PC-9 (cell line): ENCODE measurements around the gene RHBDD3. TPM values are rescaled to one million over a fixed set of nuclear protein-coding genes. Genes with fewer than 3 reads are reported as not detected.

ENCODE experiments used
- BruUV-seq: library from RNA; stranded (reverse); fragments of 400-500 nt; replicated peaks from 2 replicates; lab custom pipeline; 2021; lab: Mats Ljungman, UMichigan
- CTCF ChIA-PET: fragments of 300-600 bp; sonication (Branson Sonifier 250); formaldehyde crosslinking; loops from one replicate; lab custom pipeline; 2022; ENCODE audit warnings: antibody characterized with exemption; lab: Charles Lee
- POLR2A ChIA-PET: fragments of 300-600 bp; sonication (Branson Sonifier 250); formaldehyde crosslinking; loops from one replicate; lab custom pipeline; 2022; ENCODE audit warnings: antibody characterized with exemption; ENCODE audit not compliant: unreplicated experiment; lab: Charles Lee
- DNase-seq, 2 experiments: peaks; one replicate each; pipeline versions ENCODE4 v3.0.0 to v3.0.0-alpha.2; 2015 to 2022; ENCODE audit warnings: mixed read lengths in 1 of 2
- H2AFZ ChIP-seq: fragments of 200-600 bp; sonication (generic); 2 replicates; pipeline ENCODE4 v1.8.1; 2017; ENCODE audit warnings: antibody characterized with exemption
- H3F3A ChIP-seq: fragments of 200-600 bp; sonication (generic); 2 replicates; pipeline ENCODE4 v1.8.1; 2017; ENCODE audit warnings: antibody characterized with exemption, mild to moderate bottlenecking, low read depth; ENCODE audit not compliant: insufficient read depth
- H3K27ac ChIP-seq: fragments of 200-600 bp; sonication (generic); 2 replicates; pipeline ENCODE4 v1.6.1; 2016; ENCODE audit warnings: mixed run types
- H3K27me3 ChIP-seq: fragments of 200-600 bp; sonication (generic); 2 replicates; pipeline ENCODE4 v1.6.1; 2016; ENCODE audit warnings: low read depth, mixed run types; ENCODE audit not compliant: insufficient read depth
- H3K36me3 ChIP-seq: fragments of 200-600 bp; sonication (generic); 2 replicates; pipeline ENCODE4 v1.6.1; 2016; ENCODE audit warnings: low read depth, mixed run types
- H3K4me1 ChIP-seq: fragments of 200-600 bp; sonication (generic); replicated peaks from 2 replicates; pipeline ENCODE4 v1.6.1; 2016; ENCODE audit warnings: mixed run types; ENCODE audit not compliant: insufficient read depth
- H3K4me2 ChIP-seq: fragments of 200-600 bp; sonication (generic); 2 replicates; pipeline ENCODE4 v1.6.1; 2017; ENCODE audit warnings: mixed run types
- H3K4me3 ChIP-seq: fragments of 200-600 bp; sonication (generic); 2 replicates; pipeline ENCODE4 v1.6.1; 2016; ENCODE audit warnings: mixed run types
- H3K79me2 ChIP-seq: fragments of 200-600 bp; sonication (generic); 2 replicates; pipeline ENCODE4 v1.6.1; 2017; ENCODE audit warnings: low read depth, mixed run types
- H3K9me2 ChIP-seq: fragments of 200-600 bp; sonication (generic); 2 replicates; pipeline ENCODE4 v1.8.1; 2017; ENCODE audit warnings: mild to moderate bottlenecking; ENCODE audit not compliant: insufficient read depth
- H3K9me3 ChIP-seq: fragments of 200-600 bp; sonication (generic); 2 replicates; pipeline ENCODE4 v1.8.1; 2016; ENCODE audit warnings: low read depth; ENCODE audit not compliant: insufficient read depth
- H4K20me1 ChIP-seq: fragments of 200-600 bp; sonication (generic); 2 replicates; pipeline ENCODE4 v1.8.1; 2017; ENCODE audit not compliant: insufficient read depth
- EZH2 ChIP-seq: fragments of 200-600 bp; sonication (generic); IDR thresholded peaks from 2 replicates; pipeline ENCODE4 v1.8.0; 2017; ENCODE audit warnings: antibody characterized with exemption, low read depth
- intact Hi-C: fragments of 100-400 bp; cut with micrococcal nuclease; formaldehyde crosslinking; loops from one replicate; pipeline ENCODE4 v1.10.0; 2022; ENCODE audit not compliant: unreplicated experiment
- total RNA-seq: library from RNA; stranded (reverse); gene quantifications from 2 replicates; pipeline ENCODE4 v1.2.3, GENCODE V29; 2021
- TF ChIP-seq, protein P1 (sequence below): fragments of 200-600 bp; sonication (generic); conservative IDR thresholded peaks from 2 replicates; pipeline ENCODE4 v1.6.1; 2017; ENCODE audit warnings: mixed run types, antibody characterized with exemption, mild to moderate bottlenecking, moderate library complexity

Gene RHBDD3
- total RNA-seq, 1 experiment from 2014 or later: 17.6 TPM

DNA sequence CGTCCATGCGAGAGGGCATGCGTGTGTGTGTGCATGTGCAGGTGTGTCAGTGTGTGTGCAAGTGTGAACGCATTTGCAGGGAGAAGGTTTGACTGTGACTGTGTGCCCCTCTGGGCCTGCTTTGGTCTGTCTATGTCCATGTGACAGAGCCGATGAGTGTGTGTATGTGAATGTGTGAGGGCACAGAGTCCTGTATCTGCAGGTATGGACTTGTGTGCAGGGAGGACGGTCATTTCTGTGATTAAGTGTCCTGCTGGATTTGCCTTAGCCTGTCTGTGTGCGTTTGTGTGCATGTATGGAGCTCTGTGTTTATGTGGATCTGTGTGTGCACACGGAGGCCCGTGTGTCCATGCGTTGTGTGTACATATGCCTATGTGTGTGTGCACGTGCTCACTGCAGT is 56.7 kb downstream of the RHBDD3 start:
- no peak overlapping the region for H3K4me3 ChIP-seq
- intact Hi-C loops: no loop called here
- H3K79me2 ChIP-seq: no peaks in the 10 kb centered on the region
- CTCF ChIA-PET: no interaction called here
- no peak for DNase-seq
- H3K27me3 ChIP-seq: peaks cover 36% of the 10 kb centered on the region
- no peak overlapping the region for H3K4me2 ChIP-seq
- no TSS peak for BruUV-seq
- no peaks in the 10 kb centered on the region for H3K36me3 ChIP-seq
- no peaks in the 10 kb centered on the region for H3K9me2 ChIP-seq
- H3F3A ChIP-seq: no peaks in the 10 kb centered on the region
- H3K4me1 ChIP-seq: no peaks in the 10 kb centered on the region
- no peak for TF ChIP-seq EZH2
- TF ChIP-seq, protein P1, sequence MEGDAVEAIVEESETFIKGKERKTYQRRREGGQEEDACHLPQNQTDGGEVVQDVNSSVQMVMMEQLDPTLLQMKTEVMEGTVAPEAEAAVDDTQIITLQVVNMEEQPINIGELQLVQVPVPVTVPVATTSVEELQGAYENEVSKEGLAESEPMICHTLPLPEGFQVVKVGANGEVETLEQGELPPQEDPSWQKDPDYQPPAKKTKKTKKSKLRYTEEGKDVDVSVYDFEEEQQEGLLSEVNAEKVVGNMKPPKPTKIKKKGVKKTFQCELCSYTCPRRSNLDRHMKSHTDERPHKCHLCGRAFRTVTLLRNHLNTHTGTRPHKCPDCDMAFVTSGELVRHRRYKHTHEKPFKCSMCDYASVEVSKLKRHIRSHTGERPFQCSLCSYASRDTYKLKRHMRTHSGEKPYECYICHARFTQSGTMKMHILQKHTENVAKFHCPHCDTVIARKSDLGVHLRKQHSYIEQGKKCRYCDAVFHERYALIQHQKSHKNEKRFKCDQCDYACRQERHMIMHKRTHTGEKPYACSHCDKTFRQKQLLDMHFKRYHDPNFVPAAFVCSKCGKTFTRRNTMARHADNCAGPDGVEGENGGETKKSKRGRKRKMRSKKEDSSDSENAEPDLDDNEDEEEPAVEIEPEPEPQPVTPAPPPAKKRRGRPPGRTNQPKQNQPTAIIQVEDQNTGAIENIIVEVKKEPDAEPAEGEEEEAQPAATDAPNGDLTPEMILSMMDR: no peak
- no peaks in the 10 kb centered on the region for H4K20me1 ChIP-seq
- no peak overlapping the region for H3K27ac ChIP-seq
- POLR2A ChIA-PET: no interaction called here
- no peaks in the 10 kb centered on the region for H3K9me3 ChIP-seq
- H2AFZ ChIP-seq: no peak overlapping the region

Other genes with a start within 250 kb of the RHBDD3 start
- gene C22orf31, start 206.2 kb downstream of the RHBDD3 start, total RNA-seq: not detected in 2 replicates
- gene KREMEN1, start 194.9 kb downstream of the RHBDD3 start, total RNA-seq: 4.6 and 6.1 TPM in 2 replicates
- gene EMID1, start 62.1 kb downstream of the RHBDD3 start, total RNA-seq: 1.1 and 3.1 TPM in 2 replicates
- 136 and 200 TPM in 2 replicates for gene EWSR1, start 287 bp upstream of the RHBDD3 start, total RNA-seq
- 15.2 and 16.6 TPM in 2 replicates for gene GAS2L1, start 38.7 kb upstream of the RHBDD3 start, total RNA-seq
- gene RASL10A, start 47.7 kb upstream of the RHBDD3 start, total RNA-seq: not detected in 2 replicates
- gene AP1B1, start 120.6 kb upstream of the RHBDD3 start, total RNA-seq: 43.9 and 50.8 TPM in 2 replicates
- not detected in 2 replicates for gene RFPL1, start 170.6 kb upstream of the RHBDD3 start, total RNA-seq
- 5.1 and 6.9 TPM in 2 replicates for gene NEFH, start 212.2 kb upstream of the RHBDD3 start, total RNA-seq